Astrocyte of the spinal cord (primary cell): ENCODE data around the gene HMOX2.

Source experiments
- DNase-seq: peaks from one replicate; pipeline ENCODE4 v3.0.0; 2011; ENCODE audit warnings: low read depth, low spot score
- H3K4me3 ChIP-seq: 2 replicates; pipeline ENCODE4 v1.5.1; 2011; ENCODE audit warnings: low read depth, mild to moderate bottlenecking, low read length, moderate library complexity
- in situ Hi-C: cut with HindIII; loops from 2 replicates; pipeline ENCODE4 v1.10.0; 2017; ENCODE audit warnings: low sequenced_read_pairs
- TF ChIP-seq, protein P1 (sequence below): IDR thresholded peaks from 2 replicates; pipeline ENCODE4 v1.5.1; 2012; ENCODE audit warnings: low read depth, mild to moderate bottlenecking, low read length, inconsistent platforms

The HMOX2 gene

DNA sequence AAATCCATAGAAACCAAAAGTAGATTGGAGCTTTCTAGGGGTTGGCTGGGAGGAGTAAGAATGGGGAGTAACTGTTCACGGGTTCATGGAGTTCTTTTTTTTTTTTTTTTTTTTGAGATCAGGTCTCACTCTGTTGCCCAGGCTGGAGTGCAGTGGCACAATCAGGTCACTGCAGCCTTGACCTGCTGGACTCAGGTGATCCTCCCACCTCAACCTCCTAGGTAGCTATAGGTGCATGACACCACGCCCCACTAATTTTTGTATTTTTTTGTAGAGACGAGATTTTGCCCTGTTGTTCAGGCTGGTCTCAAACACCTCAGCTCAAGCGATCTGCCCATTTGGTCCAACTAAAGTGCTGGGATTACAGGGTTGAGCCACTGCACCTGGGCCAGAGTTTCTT, 3.3 kb upstream of the HMOX2 start:
- TF ChIP-seq, protein P1, sequence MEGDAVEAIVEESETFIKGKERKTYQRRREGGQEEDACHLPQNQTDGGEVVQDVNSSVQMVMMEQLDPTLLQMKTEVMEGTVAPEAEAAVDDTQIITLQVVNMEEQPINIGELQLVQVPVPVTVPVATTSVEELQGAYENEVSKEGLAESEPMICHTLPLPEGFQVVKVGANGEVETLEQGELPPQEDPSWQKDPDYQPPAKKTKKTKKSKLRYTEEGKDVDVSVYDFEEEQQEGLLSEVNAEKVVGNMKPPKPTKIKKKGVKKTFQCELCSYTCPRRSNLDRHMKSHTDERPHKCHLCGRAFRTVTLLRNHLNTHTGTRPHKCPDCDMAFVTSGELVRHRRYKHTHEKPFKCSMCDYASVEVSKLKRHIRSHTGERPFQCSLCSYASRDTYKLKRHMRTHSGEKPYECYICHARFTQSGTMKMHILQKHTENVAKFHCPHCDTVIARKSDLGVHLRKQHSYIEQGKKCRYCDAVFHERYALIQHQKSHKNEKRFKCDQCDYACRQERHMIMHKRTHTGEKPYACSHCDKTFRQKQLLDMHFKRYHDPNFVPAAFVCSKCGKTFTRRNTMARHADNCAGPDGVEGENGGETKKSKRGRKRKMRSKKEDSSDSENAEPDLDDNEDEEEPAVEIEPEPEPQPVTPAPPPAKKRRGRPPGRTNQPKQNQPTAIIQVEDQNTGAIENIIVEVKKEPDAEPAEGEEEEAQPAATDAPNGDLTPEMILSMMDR = no peak
- DNase-seq = no peak
- no peak overlapping the region for H3K4me3 ChIP-seq
- in situ Hi-C loops = no loop called here

DNA sequence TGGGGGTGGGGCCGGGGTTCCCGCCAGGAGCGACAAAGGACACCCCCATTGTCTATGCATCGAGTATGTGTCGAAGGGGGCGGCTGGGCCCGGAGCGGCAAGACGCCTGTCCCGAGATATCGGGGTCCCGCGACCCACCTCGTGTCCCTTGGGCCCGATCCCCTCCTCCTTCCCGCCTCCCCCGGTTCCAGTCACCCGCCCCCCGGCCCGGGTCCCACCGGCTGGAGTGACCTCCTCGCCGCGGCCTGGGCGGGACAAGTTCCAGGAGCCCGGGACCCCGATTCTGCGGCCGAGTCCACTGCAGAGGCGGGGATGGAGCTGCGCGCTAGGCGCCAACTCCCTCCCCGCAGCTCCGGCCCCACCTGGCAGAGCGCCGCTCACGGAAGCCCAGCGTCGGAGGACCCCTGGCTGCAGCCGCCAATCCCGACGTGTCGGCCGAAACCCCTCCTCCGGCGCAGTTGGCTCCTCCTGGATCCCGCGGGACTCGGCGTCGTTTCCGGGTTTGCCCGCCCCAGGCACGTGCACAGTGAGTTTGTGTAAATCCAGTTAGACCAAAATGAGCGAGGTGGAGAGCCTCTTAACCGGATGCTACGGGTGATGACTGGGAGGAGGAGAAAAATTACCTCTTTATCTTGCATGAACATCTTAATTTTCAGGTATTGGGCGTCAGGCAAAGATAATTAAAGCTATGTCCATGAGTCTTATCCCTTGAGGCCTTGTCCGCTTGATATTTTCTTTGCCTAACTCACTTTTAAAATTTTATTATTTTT, 1.8 kb upstream of the HMOX2 start, which contains the start of gene NMRAL1:
TSS of gene NMRAL1 (minus strand) at position 434 of the 770 bp plus-strand sequence. CDS start 493 bp downstream, outside the sequence.
- TF ChIP-seq, protein P1 = no peak
- H3K4me3 ChIP-seq = peak within 1 kb of the TSS; percentile 67
- in situ Hi-C loops = no loop called here
- DNase-seq = peak; percentile 91

DNA sequence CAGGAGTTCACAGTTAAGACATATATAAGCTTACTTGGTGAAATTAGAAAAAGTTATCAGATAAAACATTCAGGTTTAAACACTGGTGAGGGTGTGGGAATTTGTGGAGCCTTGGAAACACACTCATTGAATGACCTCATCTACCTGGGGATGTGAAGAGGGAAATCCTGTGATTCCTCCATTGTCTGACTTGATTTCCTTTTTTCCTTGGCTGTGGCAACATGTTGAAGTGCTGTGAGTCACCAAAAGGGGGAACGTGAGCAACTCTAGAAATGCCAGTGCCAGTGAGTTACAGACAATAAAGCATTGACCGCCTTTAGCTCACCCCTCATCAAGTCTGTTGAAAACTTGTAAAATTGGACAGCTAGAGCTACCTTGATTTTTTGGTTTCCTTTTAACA, 1.8 kb downstream of the HMOX2 start:
- in situ Hi-C loops = no loop called here
- peak; percentile 52 for DNase-seq
- TF ChIP-seq, protein P1 = peak; percentile 19
- H3K4me3 ChIP-seq = no peak overlapping the region

DNA sequence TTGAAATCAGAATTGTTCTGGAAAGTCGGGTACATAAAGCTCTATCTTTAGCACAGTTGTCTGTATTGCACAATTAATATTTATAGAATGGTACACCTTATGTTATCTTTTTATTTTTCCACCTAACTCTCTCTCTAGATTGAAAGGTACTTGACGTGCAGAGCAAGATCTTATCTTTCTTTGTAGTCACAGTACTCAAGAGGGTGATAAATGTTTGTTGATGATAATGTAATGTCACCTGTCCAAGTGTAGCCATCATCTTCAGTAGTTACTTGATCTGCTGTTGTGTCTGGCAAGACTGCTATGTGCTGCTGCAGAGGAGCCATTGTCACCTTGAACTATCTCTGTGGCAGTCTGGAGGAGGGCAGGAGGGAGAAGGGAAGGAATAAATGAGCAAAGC, 5.3 kb downstream of the HMOX2 start:
- TF ChIP-seq, protein P1 = no peak
- in situ Hi-C loops = no loop called here
- H3K4me3 ChIP-seq = no peak overlapping the region
- DNase-seq = no peak

DNA sequence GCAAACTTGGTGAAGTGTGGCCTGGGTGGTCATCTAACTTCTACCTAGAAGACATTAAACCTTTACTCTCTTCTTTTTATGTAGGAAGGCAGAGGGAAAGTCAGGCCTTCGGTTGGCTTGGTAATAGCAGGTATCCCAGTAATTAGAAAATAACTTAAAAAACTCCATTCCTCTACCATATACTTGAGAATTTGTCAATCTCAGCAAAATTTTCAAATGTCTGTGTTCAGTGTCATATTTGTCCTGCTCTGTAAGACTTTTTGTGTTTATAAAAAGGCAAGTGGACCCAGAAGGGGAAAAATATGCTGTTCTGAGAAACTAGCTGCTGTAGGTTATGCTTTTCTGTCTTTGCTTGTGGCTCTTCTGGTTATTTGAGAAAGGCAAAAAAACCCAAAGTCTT, 5.8 kb downstream of the HMOX2 start:
- TF ChIP-seq, protein P1 = no peak
- no peak for DNase-seq
- in situ Hi-C loops = no loop called here
- no peak overlapping the region for H3K4me3 ChIP-seq

DNA sequence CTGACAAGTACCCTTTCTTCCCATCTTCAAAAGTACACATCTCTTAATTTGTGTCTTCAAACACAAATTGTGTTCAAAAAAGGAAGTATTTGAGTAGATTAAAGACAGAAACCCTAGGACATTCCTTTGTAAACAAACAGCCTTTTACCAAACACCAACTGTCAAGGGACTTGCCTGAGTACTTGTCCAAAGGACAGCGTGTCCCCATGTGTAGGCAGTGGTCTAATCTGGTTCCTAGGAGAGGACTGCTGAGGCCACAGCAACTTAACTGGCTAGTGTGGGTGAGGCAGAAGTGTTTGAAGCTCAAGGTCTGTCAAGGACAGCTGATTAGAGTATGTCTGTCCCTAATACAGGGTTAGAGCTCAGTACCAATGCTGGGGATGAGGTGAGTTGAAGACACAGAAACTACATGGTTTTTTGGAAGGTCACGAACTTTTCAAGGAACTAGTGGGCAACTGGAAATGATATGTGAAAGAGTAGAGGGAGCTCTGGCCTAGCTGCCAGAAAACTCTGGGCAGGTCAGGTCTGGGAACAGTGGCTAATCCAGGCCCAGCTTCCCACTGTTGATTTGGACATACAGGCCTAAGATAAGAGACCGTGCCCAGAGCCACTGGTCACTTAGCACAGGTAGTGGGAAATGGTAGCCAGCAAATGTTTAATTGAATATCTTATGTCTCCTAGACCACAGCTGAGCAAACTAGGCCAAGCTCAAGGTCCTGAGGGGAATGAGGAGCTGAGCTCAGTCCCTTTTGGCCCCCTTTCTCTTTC, 10.1 kb downstream of the HMOX2 start:
- in situ Hi-C loops = no loop called here
- no peak overlapping the region for H3K4me3 ChIP-seq
- no peak for DNase-seq
- TF ChIP-seq, protein P1 = no peak
